K562 (cell line): ENCODE measurements around the gene MED13L. TPM values are rescaled to one million over a fixed set of nuclear protein-coding genes. Genes with fewer than 3 reads are reported as not detected.

Experiments
- ATAC-seq: fragments of 200-7000 bp; cut with Tn5 transposase; 3 replicates; pipeline ENCODE4 v1.9.1; 2020; ENCODE audit warnings: moderate library complexity
- BruUV-seq: library from RNA; stranded (reverse); fragments of 400-500 nt; replicated peaks from 2 replicates; lab custom pipeline; 2021; lab: Mats Ljungman, UMichigan
- CTCF ChIA-PET: fragments of 300-600 bp; formaldehyde crosslinking; extraction: SDS; loops from one replicate; lab custom pipeline; 2021; ENCODE audit warnings: low intra/inter-chr PET ratio; lab: Yijun Ruan, JAX
- POLR2A ChIA-PET: fragments of 300-600, 350-650 bp; sonication (Branson Sonifier 250); formaldehyde crosslinking; extraction: SDS; loops from one replicate; lab custom pipeline; 2021; ENCODE audit warnings: antibody characterized with exemption, inconsistent platforms; lab: Yijun Ruan, JAX
- DNase-seq, 4 experiments: peaks; one replicate each; pipeline versions ENCODE4 v3.0.0 to v3.0.0-alpha.2; 2011 to 2018; ENCODE audit warnings: low spot score in 3 of 4, mixed read lengths in 3 of 4; ENCODE audit errors: extremely low read depth in 1 of 4
- FAIRE-seq: peaks from 2 replicates; lab custom pipeline; 2011; peaks lifted over from hg19 to GRCh38; lab: Jason Lieb, UNC
- H2AFZ ChIP-seq: 2 replicates; pipeline ENCODE4 v1.6.0; 2011; ENCODE audit warnings: low read depth, low read length, control low read depth, inconsistent platforms
- H3K27ac ChIP-seq: fragments of 200-600 bp; 3 replicates; pipeline ENCODE4 v1.8.0; 2011; ENCODE audit warnings: low read depth, mild to moderate bottlenecking, control low read depth, inconsistent platforms, low read length, moderate library complexity, mixed read lengths; ENCODE audit errors: extremely low read depth
- H3K27me3 ChIP-seq, 2 experiments: fragments of 300-600 bp in 1 of 2; 2 replicates in 1 of 2; 3 replicates in 1 of 2; pipeline versions ENCODE4 v1.6.0 to v1.8.0; 2011; ENCODE audit warnings: inconsistent platforms in 2 of 2, low read length in 2 of 2, mild to moderate bottlenecking in 1 of 2, mixed read lengths in 1 of 2, moderate library complexity in 1 of 2; ENCODE audit not compliant: control insufficient read depth in 2 of 2, insufficient read depth in 2 of 2
- H3K36me3 ChIP-seq: fragments of 300-600 bp; 3 replicates; pipeline ENCODE4 v1.8.0; 2011; ENCODE audit warnings: mild to moderate bottlenecking, low read length, inconsistent platforms; ENCODE audit not compliant: control insufficient read depth, insufficient read depth
- H3K4me1 ChIP-seq, 2 experiments: fragments of 200-600 bp in 1 of 2; replicated peaks in 1 of 2; 2 replicates in 1 of 2; 3 replicates in 1 of 2; pipeline versions ENCODE4 v1.5.1 to v1.8.0; 2011; ENCODE audit warnings: inconsistent platforms in 2 of 2, low read length in 2 of 2, mild to moderate bottlenecking in 1 of 2, mixed read lengths in 1 of 2, moderate library complexity in 1 of 2; ENCODE audit not compliant: control insufficient read depth in 2 of 2, insufficient read depth in 2 of 2
- H3K4me2 ChIP-seq: 2 replicates; pipeline ENCODE4 v1.6.1; 2011; ENCODE audit warnings: low read length, control low read depth, inconsistent platforms, mixed read lengths; ENCODE audit not compliant: insufficient read depth
- H3K4me3 ChIP-seq: fragments of 200-600 bp; sonication (generic), shearing (Covaris generic); 2 replicates; pipeline ENCODE4 v1.5.1; 2016; ENCODE audit warnings: control low read depth, inconsistent platforms
- H3K79me2 ChIP-seq: fragments of 200-600 bp; 3 replicates; pipeline ENCODE4 v1.8.0; 2011; ENCODE audit warnings: low read length, inconsistent platforms; ENCODE audit not compliant: control insufficient read depth, insufficient read depth
- H3K9ac ChIP-seq, 2 experiments: 2 replicates each; pipeline versions ENCODE4 v1.6.0 to v1.6.1; 2011; ENCODE audit warnings: low read depth in 2 of 2, low read length in 2 of 2, control low read depth in 1 of 2, inconsistent platforms in 1 of 2, mild to moderate bottlenecking in 1 of 2, mixed read lengths in 1 of 2; ENCODE audit not compliant: insufficient read depth in 1 of 2
- H3K9me1 ChIP-seq: one replicate; pipeline ENCODE4 v1.6.0; 2011; ENCODE audit warnings: inconsistent platforms, mild to moderate bottlenecking, low read length, moderate library complexity; ENCODE audit not compliant: control insufficient read depth, insufficient read depth
- H3K9me3 ChIP-seq: replicated peaks from 2 replicates; pipeline ENCODE4 v1.5.1; 2011; ENCODE audit warnings: low read depth, low read length, inconsistent platforms; ENCODE audit not compliant: control insufficient read depth, insufficient read depth
- H4K20me1 ChIP-seq: replicated peaks from 2 replicates; pipeline ENCODE4 v1.6.1; 2011; ENCODE audit warnings: low read length, inconsistent platforms, mixed read lengths; ENCODE audit not compliant: control insufficient read depth, insufficient read depth
- HDAC3 ChIP-seq: fragments of 450-650 bp; IDR thresholded peaks from 2 replicates; pipeline ENCODE4 v1.6.1; 2018; ENCODE audit warnings: borderline replicate concordance, mild to moderate bottlenecking, moderate library complexity; ENCODE audit not compliant: partially characterized antibody
- PRPF4 ChIP-seq: fragments of 200-400 bp; formaldehyde crosslinking; IDR thresholded peaks from one replicate; pipeline ENCODE4 v1.6.1; 2017; ENCODE audit warnings: low read length, low read depth, mild to moderate bottlenecking; ENCODE audit not compliant: insufficient read depth, poor library complexity, severe bottlenecking
- STAG1 ChIP-seq: sonication (generic); formaldehyde crosslinking; IDR thresholded peaks from 2 replicates; pipeline ENCODE4 v1.5.0; 2020; ENCODE audit warnings: missing genetic modification reagents, borderline replicate concordance
- ZBTB40 ChIP-seq, 2 experiments: fragments of 450-650 bp in 1 of 2; sonication (generic) in 1 of 2; formaldehyde crosslinking in 1 of 2; IDR thresholded peaks; 2 replicates each; pipeline versions ENCODE4 v1.7.1 to v1.9.0; 2016 to 2022; ENCODE audit warnings: inconsistent platforms in 1 of 2, mild to moderate bottlenecking in 1 of 2, missing genetic modification reagents in 1 of 2
- ZNF780A ChIP-seq: fragments of 250-450 bp; sonication (Bioruptor Pico); IDR thresholded peaks from 2 replicates; pipeline ENCODE4 v1.5.0; 2021; ENCODE audit warnings: mild to moderate bottlenecking
- WGBS: fragments of 100-300 bp; shearing (Covaris generic); methylation state at CpG from one replicate; pipeline ENCODE4 v1.1.6; 2016; ENCODE audit warnings: low coverage, mixed read lengths; ENCODE audit not compliant: insufficient coverage; ENCODE audit errors: missing lambda C conversion rate; 5-methylcytosine and 5-hydroxymethylcytosine counted together
- in situ Hi-C: fragments of 300-500 bp; cut with MboI; formaldehyde crosslinking; loops from 4 replicates; pipeline ENCODE4 v1.15.0; 2018; ENCODE audit warnings: inconsistent platforms, mixed read lengths
- intact Hi-C: fragments of 100-400 bp; cut with micrococcal nuclease; formaldehyde crosslinking; loops from 2 replicates; pipeline ENCODE4 v1.14.2; 2022
- polyA plus RNA-seq, 8 experiments: library from polyadenylated mRNA; depleted of rRNA in 4 of 8; stranded (reverse) in 5 of 8; unstranded in 3 of 8; fragments of >200 nt; fragmentation: Nextera tagmentation in 2 of 8; fragmentation: Illumina TruSeq in 1 of 8; extraction: Ambion mirVana in 2 of 8; extraction: Trizol in 1 of 8; gene quantifications; 2 replicates each; pipeline versions ENCODE4 v1.2.1 to v1.2.3, GENCODE V29; 2011 to 2014; ENCODE audit warnings: inconsistent platforms in 1 of 8, missing spikeins in 1 of 8
- total RNA-seq, 7 experiments: library from RNA; depleted of rRNA in 6 of 7; stranded (reverse); fragments of >200 nt in 6 of 7; fragmentation: Illumina TruSeq in 2 of 7; extraction: Trizol in 2 of 7; gene quantifications; 2 replicates each; pipeline versions ENCODE4 v1.2.1 to v1.2.3, GENCODE V29; 2011 to 2021; ENCODE audit warnings: low replicate concordance in 1 of 7

MED13L gene
- total and polyA plus RNA-seq, 9 of the 15 experiments (the other 6 are each of a cell fraction or from before 2014, with no cell fraction given) = 13.4 to 90.3 (median 36.9) TPM

GRCh38 chr12:115943630-115944391 lies 333.7 kb downstream of the MED13L start:
- TF ChIP-seq PRPF4 (no peak), ZBTB40 (IDR thresholded peaks at IDR 0.05) (peak; percentile 91), ZBTB40 (CRISPR knock-in tag; IDR thresholded peaks at IDR 0.05) (peak; percentile 90), HDAC3 (no peak), ZNF780A (no peak), STAG1 (CRISPR knock-in tag) (no peak)
- Histone ChIP-seq H3K9ac (no peak overlapping the region), H3K4me2 (no peak overlapping the region), H3K36me3 (no peaks in the 10 kb centered on the region), H3K4me3 (no peak overlapping the region), H3K9me1 (no peaks in the 10 kb centered on the region), H3K9me3 (no peaks in the 10 kb centered on the region), H3K27ac (no peak overlapping the region), H4K20me1 (no peaks in the 10 kb centered on the region), H2AFZ (no peak overlapping the region), H3K27me3 (no peaks in the 10 kb centered on the region), H3K4me1 (no peaks in the 10 kb centered on the region; a peak in 1 of 5 replicates), H3K79me2 (no peaks in the 10 kb centered on the region)
- POLR2A ChIA-PET = interaction anchor here (0.5 to 0.8 kb wide), 3 partner anchors 14 to 1494 kb away, joined by 3 read pairs; no protein-coding TSS in a partner anchor
- intact Hi-C loops = loop anchor here (10.0 kb wide), 1 partner anchor 1279 kb away; no protein-coding TSS in a partner anchor
- FAIRE-seq (no peak), DNase-seq (no peak), ATAC-seq (no peak)
- CTCF ChIA-PET = no interaction called here
- in situ Hi-C loops = loop anchor here (25.0 kb wide), 1 partner anchor 1957 kb away; no protein-coding TSS in a partner anchor
- BruUV-seq = no TSS peak
- WGBS = 34% methylated on average over 13 of the region's 13 CpGs
